ENCODE results near the gene GPR22. TPM values are rescaled to one million over a fixed set of nuclear protein-coding genes. Genes with fewer than 3 reads are reported as not detected.
A peak's percentile ranks its signal among the peaks of the same experiment; 100 is the strongest.

GPR22 gene
- not detected in 2 replicates for total RNA-seq
- 0.16 TPM for polyA plus RNA-seq (2012)

GRCh38 chr7:107469929-107470328 lies at the start of gene GPR22:
TSS of gene GPR22 (plus strand) at chr7:107470057. CDS start at chr7:107474061, 4,004 bp downstream.
- DNase-seq (ENCODE audit: low read depth) = no peak

GRCh38 chr7:107427462-107427861 lies 42.4 kb upstream of the GPR22 start:
- DNase-seq (ENCODE audit: low read depth) = no peak

- no peak for DNase-seq (ENCODE audit: low read depth)
These were observed 41.2 kb upstream of the GPR22 start for GRCh38 chr7:107428642-107429041.

GRCh38 chr7:107430057-107430456 lies 39.8 kb upstream of the GPR22 start:
- no peak for DNase-seq (ENCODE audit: low read depth)

- peak; percentile 12 for DNase-seq (ENCODE audit: low read depth)
These were observed 37.6 kb upstream of the GPR22 start for GRCh38 chr7:107432261-107432660.

- DNase-seq (ENCODE audit: low read depth) = no peak
These were observed 34.1 kb upstream of the GPR22 start for GRCh38 chr7:107435749-107436148.

- no peak for DNase-seq (ENCODE audit: low read depth)
These were observed 30.8 kb upstream of the GPR22 start for GRCh38 chr7:107439025-107439424.

GRCh38 chr7:107441581-107442422 lies 28.1 kb upstream of the GPR22 start:
- peak; percentile 15 for DNase-seq (ENCODE audit: low read depth)

- no peak for DNase-seq (ENCODE audit: low read depth)
These were observed 27.2 kb upstream of the GPR22 start for GRCh38 chr7:107442678-107443077.

GRCh38 chr7:107446531-107446930 lies 23.3 kb upstream of the GPR22 start:
- peak; percentile 32 for DNase-seq (ENCODE audit: low read depth)

GRCh38 chr7:107446988-107447387 lies 22.9 kb upstream of the GPR22 start:
- DNase-seq (ENCODE audit: low read depth) = peak; percentile 14

GRCh38 chr7:107450970-107451369 lies 18.9 kb upstream of the GPR22 start:
- no peak for DNase-seq (ENCODE audit: low read depth)

GRCh38 chr7:107453388-107453787 lies 16.5 kb upstream of the GPR22 start:
- no peak for DNase-seq (ENCODE audit: low read depth)

GRCh38 chr7:107461938-107462533 lies 7.8 kb upstream of the GPR22 start:
- DNase-seq (ENCODE audit: low read depth) = no peak

GRCh38 chr7:107463139-107464078 lies 6.4 kb upstream of the GPR22 start:
- peak; percentile 78 for DNase-seq (ENCODE audit: low read depth)

- no peak for DNase-seq (ENCODE audit: low read depth)
These were observed 5.1 kb upstream of the GPR22 start for GRCh38 chr7:107464666-107465226.

- DNase-seq (ENCODE audit: low read depth) = no peak
These were observed 1.9 kb upstream of the GPR22 start for GRCh38 chr7:107467972-107468371.

- DNase-seq (ENCODE audit: low read depth) = no peak
These were observed 1.0 kb upstream of the GPR22 start for GRCh38 chr7:107468824-107469223.

GRCh38 chr7:107471292-107472070 lies 1.6 kb downstream of the GPR22 start:
- DNase-seq (ENCODE audit: low read depth) = no peak

GRCh38 chr7:107472116-107472515 lies 2.3 kb downstream of the GPR22 start:
- no peak for DNase-seq (ENCODE audit: low read depth)
